ENCODE results near the gene NTNG2.
"Not testable (repeated sequence)": the region's sequence is repeated elsewhere in the genome, so short reads cannot be mapped to it uniquely, and the experiment has no call there.

The NTNG2 gene

GRCh38 chr9:132269704-132270516 is 108.1 kb downstream of the NTNG2 start:
- DNase-seq = not testable (repeated sequence)

DNA sequence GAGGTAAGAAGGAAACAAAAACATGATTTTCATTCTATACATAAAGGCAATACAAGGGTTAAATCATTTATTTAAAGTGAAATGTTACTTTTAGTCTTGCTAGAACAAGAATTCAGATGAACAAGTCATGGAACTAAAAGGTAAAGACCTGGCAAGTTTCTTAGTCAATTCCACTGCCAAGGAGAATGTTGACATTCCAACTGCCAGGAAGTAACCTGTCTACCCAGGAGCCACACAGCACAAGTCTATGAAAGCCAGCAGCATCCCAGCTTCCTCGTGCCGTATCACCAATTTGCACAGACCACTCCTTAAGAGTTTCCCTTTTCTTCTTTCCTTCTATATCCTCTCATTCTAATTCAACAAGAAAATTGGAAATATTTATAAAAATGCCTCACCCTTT is 113.0 kb downstream of the NTNG2 start:
- no peak for DNase-seq

- no peak for DNase-seq
Measured at GRCh38 chr9:132283165-132283564, 121.3 kb downstream of the NTNG2 start.

- DNase-seq = no peak
Measured at GRCh38 chr9:132283863-132284262, 122.0 kb downstream of the NTNG2 start.

GRCh38 chr9:132287256-132287760 is 125.5 kb downstream of the NTNG2 start:
- DNase-seq = no peak

- DNase-seq = no peak
Measured at GRCh38 chr9:132288361-132288760, 126.5 kb downstream of the NTNG2 start.

DNA sequence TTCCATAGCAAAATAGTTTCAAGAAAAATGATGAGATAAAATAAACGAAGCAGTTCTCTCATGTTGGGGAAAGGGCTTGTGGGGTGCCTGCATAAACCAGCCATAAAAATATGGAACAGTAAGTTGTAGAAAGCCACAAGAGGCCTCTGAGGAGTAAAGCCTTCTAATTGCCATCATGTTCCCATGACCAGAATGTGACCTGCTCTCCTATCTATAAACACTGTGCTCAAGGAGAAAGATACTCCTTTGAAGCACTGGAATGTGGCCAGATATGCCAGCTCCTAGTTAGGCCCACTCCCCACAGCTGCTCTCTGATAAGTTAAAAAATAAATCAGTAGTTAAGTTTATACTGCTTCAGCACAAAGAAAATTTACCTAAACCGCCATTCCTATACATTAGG is 127.1 kb downstream of the NTNG2 start:
- no peak for DNase-seq

GRCh38 chr9:132293145-132293721 is 131.4 kb downstream of the NTNG2 start:
- no peak for DNase-seq
